ENCODE results near the gene PHC1. TPM values are rescaled to one million over a fixed set of nuclear protein-coding genes. Genes with fewer than 3 reads are reported as not detected.
"Not testable (repeated sequence)": the region's sequence is repeated elsewhere in the genome, so short reads cannot be mapped to it uniquely, and the experiment has no call there.

The PHC1 gene
- polyA plus RNA-seq, 1 experiment = 34.5 TPM

GRCh38 chr12:8891976-8892375 lies 22.3 kb upstream of the PHC1 start:
- ChIA-PET CTCF (interaction anchor here (0.5 to 3.9 kb wide), 7 partner anchors 21 to 233 kb away, joined by 5 to 138 read pairs (median 17); partner anchors contain the start of gene RIMKLB), POLR2A (no interaction called here)

GRCh38 chr12:8894378-8894777 lies 19.9 kb upstream of the PHC1 start:
- DNase-seq (ENCODE audit: low read depth, low spot score) = no peak
- no peaks in the 10 kb centered on the region for H3K27me3 ChIP-seq (ENCODE audit: control insufficient read depth, insufficient read depth, low read length)
- no peak for TF ChIP-seq CTCF (IDR thresholded peaks at IDR 0.05; ENCODE audit: low read depth, low read length)
- no peak overlapping the region for H3K27ac ChIP-seq (ENCODE audit: low read depth, low read length)
- ChIA-PET CTCF (interaction anchor here (0.7 to 1.1 kb wide), 3 partner anchors 20 to 237 kb away, joined by 3 to 8 read pairs (median 3); partner anchors contain the start of gene PHC1), POLR2A (no interaction called here)
- no peak overlapping the region for H3K4me3 ChIP-seq (ENCODE audit: low read depth, low read length)
- no peaks in the 10 kb centered on the region for H3K9me3 ChIP-seq (ENCODE audit: control insufficient read depth, insufficient read depth, low read length)

More at GRCh38 chr12:8891976-8892375, 22.3 kb upstream of the PHC1 start:
- no peak overlapping the region for H3K27ac ChIP-seq (ENCODE audit: low read depth, low read length)
- no peaks in the 10 kb centered on the region for H3K27me3 ChIP-seq (ENCODE audit: control insufficient read depth, insufficient read depth, low read length)
- no peak for DNase-seq (ENCODE audit: low read depth, low spot score)
- H3K4me3 ChIP-seq (ENCODE audit: low read depth, low read length) = no peak overlapping the region
- no peak for TF ChIP-seq CTCF (IDR thresholded peaks at IDR 0.05; ENCODE audit: low read depth, low read length)
- no peaks in the 10 kb centered on the region for H3K9me3 ChIP-seq (ENCODE audit: control insufficient read depth, insufficient read depth, low read length)

GRCh38 chr12:8894986-8895385 lies 19.3 kb upstream of the PHC1 start:
- Histone ChIP-seq H3K27ac (ENCODE audit: low read depth, low read length) (no peak overlapping the region), H3K9me3 (ENCODE audit: control insufficient read depth, insufficient read depth, low read length) (no peaks in the 10 kb centered on the region), H3K27me3 (ENCODE audit: control insufficient read depth, insufficient read depth, low read length) (no peaks in the 10 kb centered on the region), H3K4me3 (ENCODE audit: low read depth, low read length) (no peak overlapping the region)
- no peak for TF ChIP-seq CTCF (IDR thresholded peaks at IDR 0.05; ENCODE audit: low read depth, low read length)
- ChIA-PET POLR2A (no interaction called here), CTCF (interaction anchor here (0.6 to 0.7 kb wide), 2 partner anchors 21 to 238 kb away, joined by 3 to 4 read pairs; no protein-coding TSS in a partner anchor)
- DNase-seq (ENCODE audit: low read depth, low spot score) = no peak

- ChIA-PET POLR2A (no interaction called here), CTCF (interaction anchor here (0.6 to 1.0 kb wide), 3 partner anchors 21 to 273 kb away, joined by 3 to 4 read pairs (median 3); no protein-coding TSS in a partner anchor)
- DNase-seq (ENCODE audit: low read depth, low spot score) = no peak
- H3K27ac ChIP-seq (ENCODE audit: low read depth, low read length) = no peak overlapping the region
- no peak for TF ChIP-seq CTCF (IDR thresholded peaks at IDR 0.05; ENCODE audit: low read depth, low read length)
- no peaks in the 10 kb centered on the region for H3K9me3 ChIP-seq (ENCODE audit: control insufficient read depth, insufficient read depth, low read length)
- H3K4me3 ChIP-seq (ENCODE audit: low read depth, low read length) = no peak overlapping the region
- no peaks in the 10 kb centered on the region for H3K27me3 ChIP-seq (ENCODE audit: control insufficient read depth, insufficient read depth, low read length)
Measured at GRCh38 chr12:8897081-8897480, 17.2 kb upstream of the PHC1 start.

GRCh38 chr12:8899830-8900229 lies 14.5 kb upstream of the PHC1 start:
- ChIA-PET POLR2A (no interaction called here), CTCF (no interaction called here)
- no peaks in the 10 kb centered on the region for H3K9me3 ChIP-seq (ENCODE audit: control insufficient read depth, insufficient read depth, low read length)
- no peak overlapping the region for H3K27ac ChIP-seq (ENCODE audit: low read depth, low read length)
- H3K27me3 ChIP-seq (ENCODE audit: control insufficient read depth, insufficient read depth, low read length) = peaks cover 3% of the 10 kb centered on the region
- no peak for TF ChIP-seq CTCF (IDR thresholded peaks at IDR 0.05; ENCODE audit: low read depth, low read length)
- DNase-seq (ENCODE audit: low read depth, low spot score) = no peak
- no peak overlapping the region for H3K4me3 ChIP-seq (ENCODE audit: low read depth, low read length)

- H3K27me3 ChIP-seq (ENCODE audit: control insufficient read depth, insufficient read depth, low read length); DNase-seq (ENCODE audit: low read depth, low spot score); H3K4me3 ChIP-seq (ENCODE audit: low read depth, low read length); POLR2A ChIA-PET; H3K9me3 ChIP-seq (ENCODE audit: control insufficient read depth, insufficient read depth, low read length); CTCF ChIA-PET; H3K27ac ChIP-seq (ENCODE audit: low read depth, low read length): not testable (repeated sequence)
Measured at GRCh38 chr12:8902703-8903102, 11.6 kb upstream of the PHC1 start.

All from AG04450 (cell line).